Ishikawa (cell line): ENCODE results near the gene GARIN5B.

Experiments
- EP300 ChIP-seq: IDR thresholded peaks from 2 replicates; pipeline ENCODE4 v1.6.1; 2012; ENCODE audit warnings: borderline replicate concordance
- TF ChIP-seq, protein P1 (sequence below): IDR thresholded peaks from 2 replicates; pipeline ENCODE4 v1.6.1; 2012; ENCODE audit warnings: low read depth, mild to moderate bottlenecking

DNA sequence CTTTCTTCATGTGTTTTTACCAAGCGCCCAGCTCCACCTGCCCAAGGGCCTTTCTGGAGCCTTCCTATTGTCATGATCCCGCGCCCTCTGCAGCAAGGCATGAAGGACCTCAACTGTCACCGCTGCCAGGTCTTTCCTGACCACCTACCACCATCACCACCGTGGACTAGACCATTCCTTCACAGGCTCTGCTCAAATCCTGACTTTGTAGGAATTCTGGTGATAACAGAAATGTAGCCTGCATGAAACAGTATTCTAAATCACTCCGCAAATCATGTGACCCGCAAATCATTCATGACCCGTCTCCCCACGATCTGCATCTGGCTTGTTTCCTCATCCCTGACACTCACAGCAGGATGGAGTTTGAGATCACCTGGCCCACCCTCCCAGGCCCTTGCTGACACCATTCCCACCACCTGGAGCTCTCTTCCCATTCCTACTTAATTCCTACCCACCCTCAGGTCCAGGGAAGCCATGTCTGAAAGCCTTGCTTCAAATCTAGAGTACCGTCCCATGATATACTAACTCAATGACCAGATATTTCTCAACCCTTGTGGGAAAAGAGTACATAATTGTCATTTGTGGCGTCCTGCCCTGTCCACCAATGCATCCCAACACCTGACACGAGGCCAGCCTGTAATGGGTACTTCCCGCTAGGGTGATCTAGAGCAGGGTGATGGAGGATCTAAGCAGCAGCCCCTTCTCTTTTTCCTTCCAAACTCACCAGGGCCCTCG lies 43.2 kb upstream of the GARIN5B start:
- TF ChIP-seq, protein P1, sequence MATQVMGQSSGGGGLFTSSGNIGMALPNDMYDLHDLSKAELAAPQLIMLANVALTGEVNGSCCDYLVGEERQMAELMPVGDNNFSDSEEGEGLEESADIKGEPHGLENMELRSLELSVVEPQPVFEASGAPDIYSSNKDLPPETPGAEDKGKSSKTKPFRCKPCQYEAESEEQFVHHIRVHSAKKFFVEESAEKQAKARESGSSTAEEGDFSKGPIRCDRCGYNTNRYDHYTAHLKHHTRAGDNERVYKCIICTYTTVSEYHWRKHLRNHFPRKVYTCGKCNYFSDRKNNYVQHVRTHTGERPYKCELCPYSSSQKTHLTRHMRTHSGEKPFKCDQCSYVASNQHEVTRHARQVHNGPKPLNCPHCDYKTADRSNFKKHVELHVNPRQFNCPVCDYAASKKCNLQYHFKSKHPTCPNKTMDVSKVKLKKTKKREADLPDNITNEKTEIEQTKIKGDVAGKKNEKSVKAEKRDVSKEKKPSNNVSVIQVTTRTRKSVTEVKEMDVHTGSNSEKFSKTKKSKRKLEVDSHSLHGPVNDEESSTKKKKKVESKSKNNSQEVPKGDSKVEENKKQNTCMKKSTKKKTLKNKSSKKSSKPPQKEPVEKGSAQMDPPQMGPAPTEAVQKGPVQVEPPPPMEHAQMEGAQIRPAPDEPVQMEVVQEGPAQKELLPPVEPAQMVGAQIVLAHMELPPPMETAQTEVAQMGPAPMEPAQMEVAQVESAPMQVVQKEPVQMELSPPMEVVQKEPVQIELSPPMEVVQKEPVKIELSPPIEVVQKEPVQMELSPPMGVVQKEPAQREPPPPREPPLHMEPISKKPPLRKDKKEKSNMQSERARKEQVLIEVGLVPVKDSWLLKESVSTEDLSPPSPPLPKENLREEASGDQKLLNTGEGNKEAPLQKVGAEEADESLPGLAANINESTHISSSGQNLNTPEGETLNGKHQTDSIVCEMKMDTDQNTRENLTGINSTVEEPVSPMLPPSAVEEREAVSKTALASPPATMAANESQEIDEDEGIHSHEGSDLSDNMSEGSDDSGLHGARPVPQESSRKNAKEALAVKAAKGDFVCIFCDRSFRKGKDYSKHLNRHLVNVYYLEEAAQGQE = no peak
- no peak for TF ChIP-seq EP300
